Limb (tissue), 2 donors: ENCODE data around the gene ELMO1.
A peak's percentile ranks its signal among the peaks of the same experiment; 100 is the strongest.

Source experiments
- DNase-seq, 2 donors: peaks; one replicate each; pipeline ENCODE4 v3.0.0-alpha.2; 2016; ENCODE audit errors: extremely low spot score in 2 of 2

The ELMO1 gene

DNA sequence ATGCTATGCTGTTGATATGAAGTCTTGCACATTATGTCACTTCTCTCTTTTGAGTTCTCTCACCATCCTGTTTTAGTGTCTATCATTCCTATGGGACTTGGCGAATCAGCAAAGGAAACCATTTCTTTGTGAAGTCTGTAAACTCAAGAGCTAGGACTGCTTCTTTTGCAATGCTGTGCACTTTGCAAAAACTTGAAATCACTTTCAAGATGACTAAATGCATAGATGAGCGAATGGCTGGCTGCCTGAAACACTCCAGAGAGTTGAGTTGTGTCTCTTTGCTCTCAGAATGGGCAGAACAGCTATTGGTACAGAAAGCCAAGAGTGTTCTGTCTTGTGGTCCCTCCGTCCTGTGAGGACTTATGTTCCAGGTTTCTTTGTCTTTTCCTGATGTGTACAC is 18.3 kb upstream of the ELMO1 start:
- DNase-seq, result no peak

DNA sequence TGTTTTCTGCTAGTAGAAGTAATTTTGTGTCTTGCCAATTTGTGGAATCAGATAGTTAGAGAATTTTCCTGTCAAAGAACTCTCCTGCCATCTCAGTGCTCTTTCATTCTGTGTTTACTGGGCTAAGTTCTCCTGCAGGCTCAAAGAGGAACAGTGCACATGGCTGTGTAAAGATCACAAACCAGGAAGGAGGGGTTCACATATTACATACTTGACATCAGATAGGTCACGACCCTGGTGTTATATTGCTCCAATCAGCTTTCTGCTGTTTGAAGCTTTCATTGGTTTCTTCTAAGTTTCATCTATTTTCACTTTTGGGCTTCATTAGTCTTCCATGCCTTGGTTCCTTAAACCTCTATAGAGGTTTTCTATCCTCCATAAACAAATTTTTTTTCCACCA is 13.5 kb upstream of the ELMO1 start:
- no peak for DNase-seq

DNA sequence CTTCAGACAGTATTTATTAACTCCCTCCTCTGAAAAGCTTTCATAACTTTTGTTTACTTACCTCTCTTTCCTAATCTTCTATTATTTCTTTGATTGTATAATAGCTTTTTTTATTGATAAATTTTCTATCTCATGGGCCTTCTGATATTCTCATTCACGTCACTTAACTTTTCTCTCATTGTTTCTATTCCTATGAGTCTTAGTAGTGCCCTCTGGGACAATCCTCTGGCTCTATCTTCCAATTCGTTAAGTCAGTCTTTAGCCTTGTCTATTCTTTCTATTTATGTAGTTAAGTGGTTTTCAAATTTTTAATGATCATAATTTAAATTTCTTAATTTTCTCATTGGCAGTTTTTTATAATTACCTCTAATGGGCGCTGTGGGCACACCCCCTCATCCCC is 6.4 kb upstream of the ELMO1 start:
- DNase-seq, result no peak

DNA sequence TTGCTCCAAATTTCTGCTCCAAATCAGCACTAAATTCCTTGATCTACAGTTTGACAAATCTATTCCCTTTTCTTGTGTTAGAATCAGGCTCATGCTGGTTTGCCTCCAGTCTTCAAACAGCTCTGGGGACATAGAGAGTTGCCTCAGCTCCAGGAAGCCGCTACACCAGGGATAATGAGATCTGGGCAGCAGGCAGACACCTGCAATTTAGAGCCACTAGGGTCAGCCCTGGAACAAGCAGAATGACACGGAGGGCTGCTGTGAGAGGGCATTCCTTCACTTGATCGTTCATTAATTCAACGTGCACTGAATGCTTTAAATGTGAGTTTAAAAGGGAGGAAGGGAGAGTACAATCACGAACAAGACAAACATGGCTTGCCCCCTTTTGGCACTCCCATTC is 3.7 kb upstream of the ELMO1 start:
- no peak for DNase-seq

DNA sequence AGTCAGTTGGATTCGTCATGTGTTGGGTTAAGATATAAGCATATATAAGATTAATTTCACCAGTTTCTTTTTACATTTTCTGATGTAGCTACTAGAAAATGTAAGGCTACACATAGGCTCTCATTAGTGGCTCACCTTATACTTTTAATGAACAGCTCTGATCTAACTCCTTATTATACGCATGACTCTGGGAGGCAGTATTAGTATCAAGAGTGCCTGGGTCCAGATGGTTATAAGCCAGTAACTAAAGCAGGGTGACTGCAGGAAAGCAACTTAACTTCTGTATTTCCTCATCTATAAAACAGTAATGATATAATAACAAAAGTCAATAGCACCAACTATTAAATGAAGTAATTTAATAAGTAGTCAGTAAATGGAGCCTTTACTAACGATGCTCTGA is 1.4 kb upstream of the ELMO1 start:
- DNase-seq, result no peak

DNA sequence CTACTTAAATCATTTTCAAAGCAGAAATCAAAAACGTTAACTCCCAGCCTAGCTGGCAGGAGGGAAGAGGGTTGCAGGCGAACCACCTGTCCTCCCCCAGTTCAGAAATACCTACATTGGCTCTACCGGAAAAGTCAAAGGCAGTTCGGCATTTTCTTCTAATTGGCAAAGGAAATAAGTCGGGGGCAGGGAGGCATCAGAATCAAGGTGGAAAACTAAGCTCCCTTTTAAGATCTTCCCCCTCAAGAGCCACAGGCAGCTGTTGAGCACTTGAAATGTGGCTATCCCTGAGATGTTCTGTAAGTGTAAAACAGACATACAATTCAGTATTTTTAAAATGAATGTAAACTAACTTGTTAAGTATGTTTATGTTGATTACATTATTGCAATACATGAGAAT is 957 bp upstream of the ELMO1 start:
- DNase-seq, result no peak

DNA sequence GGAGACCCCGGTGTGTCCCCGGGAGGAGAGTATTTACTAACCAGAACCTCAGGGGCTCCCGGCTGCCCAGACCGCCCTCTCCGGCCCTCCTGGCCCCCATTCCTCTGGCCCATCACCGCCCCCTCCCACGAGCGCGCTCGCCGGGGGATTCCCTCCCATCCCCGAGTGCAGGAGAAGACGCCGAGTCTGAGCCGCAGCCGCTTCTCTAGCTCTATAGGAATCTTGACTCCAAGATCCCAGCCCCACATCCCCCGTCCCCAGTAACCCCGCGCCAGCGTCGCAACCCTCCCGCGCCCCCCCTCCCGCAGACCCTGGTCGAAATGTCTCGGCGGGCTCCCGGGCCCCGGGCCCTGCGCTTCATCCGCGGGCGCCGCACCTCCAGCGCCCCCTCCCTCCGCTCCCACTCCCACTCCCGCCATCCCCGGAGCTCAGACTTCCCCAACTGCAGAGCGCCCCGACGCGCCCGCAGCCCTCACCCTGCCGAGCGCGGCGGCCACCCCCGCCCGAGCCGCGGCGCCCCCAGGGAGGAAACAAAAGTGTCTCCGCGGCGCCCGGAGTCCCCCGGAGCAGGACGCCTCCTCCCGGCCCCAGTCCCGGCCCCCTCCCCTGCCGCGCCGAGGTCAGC is 541 bp downstream of the ELMO1 start:
- peak in 1 of 2 donors; percentile 72 for DNase-seq

- no peak for DNase-seq
Measured at GRCh38 chr7:37446371-37446770, 2.3 kb downstream of the ELMO1 start.

DNA sequence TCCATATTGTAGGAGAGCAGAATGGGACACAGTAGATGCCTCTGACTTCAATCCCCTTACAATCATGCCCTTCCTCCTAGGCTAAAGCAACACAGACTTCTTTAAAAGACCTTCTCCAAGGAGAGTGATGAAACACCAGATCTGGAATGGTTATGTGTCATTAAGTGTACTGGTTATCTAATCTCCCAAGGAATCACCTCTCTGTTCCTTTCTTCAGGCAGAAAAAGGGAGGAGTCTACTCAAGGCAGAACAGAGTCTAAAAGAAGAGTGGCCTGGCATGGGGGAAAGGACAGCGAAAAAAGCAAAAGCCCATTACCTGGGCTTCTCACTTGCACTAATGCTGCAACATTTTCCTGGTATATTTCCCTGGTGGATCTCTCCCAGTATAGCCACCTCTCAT is 2.9 kb downstream of the ELMO1 start:
- no peak for DNase-seq

DNA sequence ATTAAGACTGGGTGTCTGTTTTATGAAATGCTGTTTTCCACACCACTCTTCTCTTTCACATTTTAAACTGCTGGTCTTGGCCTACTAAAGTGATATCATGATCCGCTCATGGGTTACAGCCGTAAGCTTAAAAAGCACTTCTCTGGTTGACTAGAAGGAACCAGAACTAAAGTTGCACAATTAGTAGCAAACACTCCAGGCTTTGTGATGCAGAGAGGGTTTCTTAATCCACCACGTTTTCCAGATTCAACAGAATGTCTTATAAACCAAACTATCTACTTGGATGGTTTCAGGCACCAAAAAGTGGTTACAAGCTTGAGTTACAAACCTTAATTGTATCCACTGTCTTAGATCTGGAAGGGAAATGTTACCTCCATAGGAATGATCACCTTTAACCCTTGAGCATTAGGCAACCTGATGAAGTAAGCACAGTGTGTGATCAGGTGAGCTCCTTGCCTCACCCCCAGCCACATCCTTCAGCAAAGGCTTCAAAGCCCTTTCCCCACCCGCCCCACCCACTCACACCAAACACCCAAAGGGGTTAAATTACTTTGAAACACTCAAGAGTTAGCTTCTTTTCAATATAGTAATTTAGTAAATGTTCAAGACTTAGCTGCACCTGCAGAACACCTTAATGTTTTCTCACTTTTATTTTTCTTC is 3.5 kb downstream of the ELMO1 start:
- DNase-seq, result no peak

DNA sequence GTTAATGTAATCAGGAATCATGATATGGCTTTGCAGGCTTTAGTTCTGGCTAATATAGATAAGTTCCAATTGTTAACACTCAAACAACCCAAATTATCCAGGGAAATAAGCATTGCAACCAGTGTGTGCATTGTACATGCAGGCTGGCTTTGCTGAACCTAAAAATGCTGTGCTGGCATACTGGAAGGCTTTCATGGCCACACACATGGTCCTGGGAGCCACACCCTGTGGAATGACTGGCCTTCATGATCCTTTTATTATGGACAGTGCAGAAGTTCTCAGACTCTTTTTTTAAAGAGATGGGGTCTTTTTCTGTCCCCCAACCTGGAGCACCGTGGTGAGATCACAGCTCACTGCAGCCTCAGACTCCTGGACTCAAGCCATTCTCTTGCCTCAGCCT is 5.0 kb downstream of the ELMO1 start:
- no peak for DNase-seq

DNA sequence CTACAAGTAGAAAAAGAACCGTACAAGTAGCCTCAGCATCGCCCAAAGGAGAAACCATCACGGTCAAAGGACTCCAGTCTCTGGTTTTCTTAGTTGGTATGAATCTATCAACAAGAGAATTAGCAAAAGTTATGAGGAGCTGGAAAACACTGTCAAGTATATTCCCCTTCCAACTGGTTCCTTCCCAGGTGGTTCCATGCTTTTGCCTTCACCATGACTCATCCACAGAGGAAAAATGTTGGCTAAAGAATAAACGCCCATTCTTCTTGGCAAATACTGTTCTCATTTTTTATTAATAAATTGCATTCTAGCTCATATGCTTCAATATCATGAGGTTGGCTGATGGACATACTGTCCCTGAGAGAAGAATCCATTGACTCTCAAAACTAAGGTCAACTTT is 6.4 kb downstream of the ELMO1 start:
- no peak for DNase-seq

- DNase-seq, result no peak
Measured at GRCh38 chr7:37441816-37442215, 6.8 kb downstream of the ELMO1 start.

GRCh38 chr7:37441386-37441760 is 7.3 kb downstream of the ELMO1 start:
- DNase-seq, result no peak

DNA sequence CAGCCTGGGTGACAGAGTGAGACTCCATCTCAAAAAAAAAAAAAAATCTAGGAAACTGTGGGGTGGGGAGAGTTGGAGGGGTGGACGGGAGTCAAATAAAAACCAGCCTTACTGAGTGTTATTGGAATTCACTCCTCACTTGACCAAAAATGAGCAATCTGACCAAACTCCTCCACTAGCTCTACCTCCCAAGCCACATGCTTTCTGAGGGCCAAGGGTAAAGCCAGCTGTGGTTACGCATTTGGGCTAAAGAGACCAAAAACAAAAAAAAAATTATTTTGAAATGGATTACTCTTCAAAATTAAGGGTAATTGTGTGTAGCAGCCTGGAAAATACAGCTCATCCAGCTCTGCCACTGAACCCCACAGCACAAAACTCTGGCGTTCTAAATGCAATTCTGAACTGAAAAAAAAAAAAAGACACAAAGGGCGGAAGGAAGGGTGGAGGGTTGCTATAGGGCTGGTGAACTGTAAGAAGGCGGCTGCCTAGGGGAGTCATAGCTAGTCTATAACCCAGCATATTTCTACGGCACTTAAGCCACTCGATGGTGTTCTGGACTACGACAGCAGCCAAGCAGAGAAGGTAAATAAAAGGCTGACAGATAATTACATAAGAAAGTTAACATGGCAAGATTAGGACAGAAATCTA is 7.8 kb downstream of the ELMO1 start:
- no peak for DNase-seq

- no peak for DNase-seq
Measured at GRCh38 chr7:37439653-37440026, 9.0 kb downstream of the ELMO1 start.

DNA sequence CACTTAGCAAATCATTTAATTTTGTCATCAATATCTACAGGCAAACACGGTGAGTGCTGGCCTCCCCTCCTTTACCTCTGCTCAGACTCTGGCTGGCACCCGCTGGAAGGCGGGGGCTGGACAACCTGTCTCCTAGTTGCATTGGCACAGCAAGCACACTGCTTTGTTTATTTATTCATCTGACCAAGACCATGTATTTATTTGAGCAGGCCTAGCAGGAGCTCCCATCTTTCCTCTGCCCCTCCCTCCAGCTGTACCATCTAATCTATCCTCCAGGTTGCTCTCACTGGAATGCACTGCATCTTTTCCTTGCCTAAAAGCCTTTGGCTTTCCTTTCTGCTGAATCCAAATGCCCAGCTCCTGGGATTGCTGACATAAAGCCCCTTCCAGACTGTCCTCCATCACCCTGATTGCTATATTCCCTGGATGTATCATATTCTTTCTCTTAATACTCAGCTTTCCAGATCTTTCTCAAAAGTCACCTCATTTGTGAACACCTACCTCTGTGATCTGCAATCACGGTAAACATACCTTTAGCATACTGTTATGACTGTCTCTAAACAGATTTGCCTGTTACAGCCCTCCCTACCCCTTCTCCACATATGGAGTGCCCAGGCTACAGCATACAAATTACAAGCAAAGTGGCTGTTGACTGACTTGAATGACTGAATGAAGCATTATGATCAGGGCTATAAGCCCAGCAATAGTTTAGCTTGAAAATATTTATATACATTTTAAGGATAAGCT is 9.6 kb downstream of the ELMO1 start:
- no peak for DNase-seq

DNA sequence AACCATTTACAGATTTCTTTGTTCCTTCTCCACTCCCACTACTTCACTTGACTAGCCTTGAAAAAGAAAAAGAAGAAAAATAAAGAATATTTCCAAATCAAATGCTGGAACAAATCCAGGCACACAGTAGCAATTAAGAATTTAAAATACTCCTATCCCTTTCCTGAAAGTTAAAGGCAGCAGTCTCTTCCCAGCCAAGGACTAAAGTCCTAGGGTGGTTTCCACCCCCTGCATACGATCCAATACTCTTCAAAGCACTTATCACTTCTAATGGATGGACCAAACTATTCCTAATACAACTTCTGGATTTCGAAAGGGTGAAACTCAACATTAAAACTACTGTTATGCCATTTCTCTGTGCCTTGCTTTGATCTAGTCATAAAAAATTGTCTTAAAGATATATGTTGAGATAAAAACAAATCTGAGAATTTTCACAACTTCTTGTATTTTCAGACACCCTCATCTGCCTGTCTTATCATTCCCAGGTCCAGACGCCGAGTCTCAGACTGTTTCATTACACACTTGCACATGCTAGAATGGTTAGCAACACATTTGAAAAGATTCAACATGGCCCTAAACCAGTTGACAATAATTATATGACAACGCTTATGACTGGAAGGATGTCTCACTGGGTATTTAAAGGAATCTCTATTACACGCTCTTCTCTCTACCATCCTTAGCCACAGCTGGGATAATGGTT is 13.4 kb downstream of the ELMO1 start:
- no peak for DNase-seq

DNA sequence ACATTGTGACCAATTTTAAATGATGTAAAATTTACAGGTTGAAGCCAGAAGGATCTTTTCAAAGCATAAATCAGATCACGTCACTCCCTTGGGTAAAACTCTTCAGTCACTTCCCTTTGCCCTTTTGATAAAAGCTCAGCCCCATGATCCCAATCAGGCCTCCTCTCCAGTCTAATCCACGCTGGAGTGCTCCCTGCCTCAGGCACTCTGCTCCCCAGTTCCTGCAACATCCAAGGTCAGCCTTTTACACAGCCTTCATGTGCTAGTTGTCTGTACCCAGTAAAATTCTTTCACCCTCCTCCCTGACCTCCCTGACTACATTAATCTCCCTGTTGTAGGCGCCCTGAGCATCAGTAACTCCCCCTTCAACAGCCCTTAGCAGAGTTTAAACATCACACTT is 14.1 kb downstream of the ELMO1 start:
- DNase-seq, result no peak

DNA sequence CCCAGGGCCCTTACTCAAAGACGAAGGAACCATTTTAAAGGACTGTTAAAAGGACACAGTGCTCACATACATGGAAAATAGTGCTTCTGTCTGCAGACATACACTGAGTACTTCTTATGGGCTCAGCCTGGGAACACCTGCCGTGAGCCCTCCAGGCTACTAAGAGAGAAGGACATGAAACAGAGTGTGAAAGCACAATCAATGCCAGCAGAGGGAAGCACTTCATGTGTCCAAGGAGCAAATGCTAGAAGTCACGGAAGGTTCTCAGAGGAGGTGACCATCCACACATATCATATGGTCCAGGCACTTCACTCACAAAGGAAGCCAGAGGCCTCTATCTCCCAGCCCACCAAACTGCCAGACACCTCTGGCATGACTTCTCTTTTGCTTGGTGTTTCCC is 15.5 kb downstream of the ELMO1 start:
- DNase-seq, result no peak

- DNase-seq, result peak in 1 of 2 donors; percentile 13
Measured at GRCh38 chr7:37432281-37432920, 16.3 kb downstream of the ELMO1 start.
